ENCODE measurements around the gene WDR72. TPM values are rescaled to one million over a fixed set of nuclear protein-coding genes. Genes with fewer than 3 reads are reported as not detected.
A peak's percentile ranks its signal among the peaks of the same experiment; 100 is the strongest.

WDR72 gene
- total RNA-seq, 2 experiments from 2014 or later: not detected

GRCh38 chr15:53591041-53591440 is 168.4 kb downstream of the WDR72 start:
- ChIA-PET POLR2A (no interaction called here), CTCF (no interaction called here)
- TF ChIP-seq, protein P1, sequence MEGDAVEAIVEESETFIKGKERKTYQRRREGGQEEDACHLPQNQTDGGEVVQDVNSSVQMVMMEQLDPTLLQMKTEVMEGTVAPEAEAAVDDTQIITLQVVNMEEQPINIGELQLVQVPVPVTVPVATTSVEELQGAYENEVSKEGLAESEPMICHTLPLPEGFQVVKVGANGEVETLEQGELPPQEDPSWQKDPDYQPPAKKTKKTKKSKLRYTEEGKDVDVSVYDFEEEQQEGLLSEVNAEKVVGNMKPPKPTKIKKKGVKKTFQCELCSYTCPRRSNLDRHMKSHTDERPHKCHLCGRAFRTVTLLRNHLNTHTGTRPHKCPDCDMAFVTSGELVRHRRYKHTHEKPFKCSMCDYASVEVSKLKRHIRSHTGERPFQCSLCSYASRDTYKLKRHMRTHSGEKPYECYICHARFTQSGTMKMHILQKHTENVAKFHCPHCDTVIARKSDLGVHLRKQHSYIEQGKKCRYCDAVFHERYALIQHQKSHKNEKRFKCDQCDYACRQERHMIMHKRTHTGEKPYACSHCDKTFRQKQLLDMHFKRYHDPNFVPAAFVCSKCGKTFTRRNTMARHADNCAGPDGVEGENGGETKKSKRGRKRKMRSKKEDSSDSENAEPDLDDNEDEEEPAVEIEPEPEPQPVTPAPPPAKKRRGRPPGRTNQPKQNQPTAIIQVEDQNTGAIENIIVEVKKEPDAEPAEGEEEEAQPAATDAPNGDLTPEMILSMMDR (IDR thresholded peaks at IDR 0.05): no peak

GRCh38 chr15:53590380-53590779 is 169.1 kb downstream of the WDR72 start:
- DNase-seq (no peak), ATAC-seq (no peak)
- Mint-ChIP-seq H3K27ac (no peak overlapping the region), H3K27me3 (no peaks in the 10 kb centered on the region), H3K36me3 (ENCODE audit: low read depth) (no peaks in the 10 kb centered on the region), H3K4me3 (no peak overlapping the region), H3K9me3 (no peaks in the 10 kb centered on the region), H3K4me1 (ENCODE audit: low read depth) (no peaks in the 10 kb centered on the region)
- intact Hi-C loops (cut with micrococcal nuclease): no loop called here
- ChIA-PET POLR2A (no interaction called here), CTCF (no interaction called here)
- TF ChIP-seq, protein P1 (IDR thresholded peaks at IDR 0.05): no peak

More at GRCh38 chr15:53591041-53591440, 168.4 kb downstream of the WDR72 start:
- Mint-ChIP-seq H3K4me3 (no peak overlapping the region), H3K9me3 (no peaks in the 10 kb centered on the region), H3K36me3 (ENCODE audit: low read depth) (no peaks in the 10 kb centered on the region), H3K27ac (no peak overlapping the region), H3K27me3 (no peaks in the 10 kb centered on the region), H3K4me1 (ENCODE audit: low read depth) (no peaks in the 10 kb centered on the region)
- no peak for ATAC-seq
- no peak for DNase-seq
- intact Hi-C loops (cut with micrococcal nuclease): no loop called here

GRCh38 chr15:53589520-53590057 is 169.9 kb downstream of the WDR72 start:
- ATAC-seq: no peak
- Mint-ChIP-seq H3K4me1 (ENCODE audit: low read depth) (no peaks in the 10 kb centered on the region), H3K27me3 (peaks cover 2% of the 10 kb centered on the region), H3K9me3 (no peaks in the 10 kb centered on the region), H3K36me3 (ENCODE audit: low read depth) (no peaks in the 10 kb centered on the region), H3K27ac (no peak overlapping the region), H3K4me3 (no peak overlapping the region)
- intact Hi-C loops (cut with micrococcal nuclease): no loop called here
- POLR2A ChIA-PET: no interaction called here
- CTCF ChIA-PET: no interaction called here
- no peak for DNase-seq
- TF ChIP-seq, protein P1 (IDR thresholded peaks at IDR 0.05): no peak

DNA sequence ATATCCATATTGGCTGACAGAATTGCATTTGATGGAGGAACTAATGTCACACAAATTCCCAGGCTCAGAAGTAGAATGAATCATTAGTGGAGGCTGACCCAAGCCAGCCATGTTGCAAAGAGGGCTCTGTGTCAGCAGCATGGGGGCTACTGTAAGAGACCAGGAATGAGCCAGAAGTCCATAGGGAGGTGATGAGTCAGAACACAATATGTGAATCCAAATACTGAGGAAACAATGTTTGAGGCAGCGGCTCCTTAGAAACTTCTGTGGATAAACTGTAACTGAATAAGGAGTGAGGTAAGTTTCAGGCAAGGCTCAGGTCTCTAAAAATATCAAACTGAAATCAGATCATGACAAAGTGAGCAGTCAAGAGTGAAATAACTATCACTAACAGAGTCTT is 170.7 kb downstream of the WDR72 start:
- TF ChIP-seq, protein P1 (IDR thresholded peaks at IDR 0.05): no peak
- Mint-ChIP-seq H3K27me3 (peaks cover 2% of the 10 kb centered on the region), H3K9me3 (no peaks in the 10 kb centered on the region), H3K36me3 (ENCODE audit: low read depth) (no peaks in the 10 kb centered on the region), H3K27ac (no peak overlapping the region), H3K4me3 (no peak overlapping the region), H3K4me1 (ENCODE audit: low read depth) (no peaks in the 10 kb centered on the region)
- DNase-seq: no peak
- intact Hi-C loops (cut with micrococcal nuclease): no loop called here
- ATAC-seq: no peak
- ChIA-PET CTCF (no interaction called here), POLR2A (no interaction called here)

- POLR2A ChIA-PET: no interaction called here
These were observed 172.7 kb downstream of the WDR72 start for GRCh38 chr15:53586799-53587198.

More at GRCh38 chr15:53586799-53587198, 172.7 kb downstream of the WDR72 start:
- Mint-ChIP-seq H3K36me3 (ENCODE audit: low read depth) (no peaks in the 10 kb centered on the region), H3K27me3 (peaks cover 2% of the 10 kb centered on the region), H3K9me3 (no peaks in the 10 kb centered on the region), H3K27ac (no peak overlapping the region), H3K4me3 (no peak overlapping the region), H3K4me1 (ENCODE audit: low read depth) (no peaks in the 10 kb centered on the region)
- CTCF ChIA-PET: no interaction called here
- no peak for ATAC-seq
- TF ChIP-seq, protein P1 (IDR thresholded peaks at IDR 0.05): peak; percentile 16
- intact Hi-C loops (cut with micrococcal nuclease): no loop called here
- DNase-seq: peak; percentile 39

Measured in activated CD8-positive, alpha-beta T cell treated with anti-CD3 and anti-CD28 coated beads for 36 hours (primary cell).